Astrocyte (in vitro differentiated cells and primary cell): ENCODE measurements around the gene ENDOV. TPM values are rescaled to one million over a fixed set of nuclear protein-coding genes. Genes with fewer than 3 reads are reported as not detected.

Experiments used
- DNase-seq: peaks from one replicate; pipeline ENCODE4 v3.0.0-alpha.2; 2010; ENCODE audit warnings: low read depth
- FAIRE-seq: peaks from 2 replicates; lab custom pipeline; 2011; peaks lifted over from hg19 to GRCh38; lab: Jason Lieb, UNC
- H2AFZ ChIP-seq: 2 replicates; pipeline ENCODE4 v1.6.0; 2012; ENCODE audit warnings: low read depth, low read length, inconsistent platforms
- H3K27ac ChIP-seq: 2 replicates; pipeline ENCODE4 v1.5.1; 2011; ENCODE audit warnings: low read depth, low read length, inconsistent platforms
- H3K27me3 ChIP-seq: 2 replicates; pipeline ENCODE4 v1.6.0; 2011; ENCODE audit warnings: low read length, inconsistent platforms; ENCODE audit not compliant: insufficient read depth
- H3K36me3 ChIP-seq: 2 replicates; pipeline ENCODE4 v1.5.1; 2011; ENCODE audit warnings: low read length, inconsistent platforms; ENCODE audit not compliant: insufficient read depth
- H3K4me1 ChIP-seq: 2 replicates; pipeline ENCODE4 v1.5.1; 2011; ENCODE audit warnings: low read length, inconsistent platforms; ENCODE audit not compliant: insufficient read depth
- H3K4me2 ChIP-seq: 2 replicates; pipeline ENCODE4 v1.6.0; 2012; ENCODE audit warnings: low read length, inconsistent platforms
- H3K4me3 ChIP-seq: 2 replicates; pipeline ENCODE4 v1.5.1; 2011; ENCODE audit warnings: low read depth, mild to moderate bottlenecking, low read length, inconsistent platforms; ENCODE audit not compliant: insufficient read depth
- H3K79me2 ChIP-seq: 2 replicates; pipeline ENCODE4 v1.6.0; 2012; ENCODE audit warnings: mild to moderate bottlenecking, low read length, inconsistent platforms; ENCODE audit not compliant: insufficient read depth
- H3K9ac ChIP-seq: 2 replicates; pipeline ENCODE4 v1.6.0; 2012; ENCODE audit warnings: mild to moderate bottlenecking, low read length, inconsistent platforms
- H3K9me3 ChIP-seq: 2 replicates; pipeline ENCODE4 v1.5.1; 2012; ENCODE audit warnings: low read depth, mild to moderate bottlenecking, low read length, inconsistent platforms; ENCODE audit not compliant: insufficient read depth
- H4K20me1 ChIP-seq: 2 replicates; pipeline ENCODE4 v1.6.0; 2012; ENCODE audit warnings: low read length, inconsistent platforms; ENCODE audit not compliant: insufficient read depth
- H3K27ac Mint-ChIP-seq: one replicate; pipeline ENCODE4 v1.8.0; 2021; ENCODE audit warnings: mild to moderate bottlenecking, mixed read lengths; ENCODE audit not compliant: unreplicated experiment
- H3K27me3 Mint-ChIP-seq: one replicate; pipeline ENCODE4 v1.8.0; 2021; ENCODE audit warnings: low read depth, mixed read lengths; ENCODE audit not compliant: unreplicated experiment
- H3K36me3 Mint-ChIP-seq: one replicate; pipeline ENCODE4 v1.8.0; 2021; ENCODE audit warnings: low read depth, mixed read lengths; ENCODE audit not compliant: unreplicated experiment
- H3K4me1 Mint-ChIP-seq: one replicate; pipeline ENCODE4 v1.8.0; 2021; ENCODE audit warnings: low read depth, mixed read lengths; ENCODE audit not compliant: unreplicated experiment
- H3K4me3 Mint-ChIP-seq: one replicate; pipeline ENCODE4 v1.8.0; 2021; ENCODE audit warnings: mild to moderate bottlenecking, moderate library complexity, mixed read lengths; ENCODE audit not compliant: unreplicated experiment
- H3K9me3 Mint-ChIP-seq: one replicate; pipeline ENCODE4 v1.8.0; 2021; ENCODE audit warnings: mild to moderate bottlenecking, mixed read lengths; ENCODE audit not compliant: unreplicated experiment
- EZH2 ChIP-seq: IDR thresholded peaks from 2 replicates; pipeline ENCODE4 v1.6.1; 2012; ENCODE audit warnings: mild to moderate bottlenecking, low read length, inconsistent platforms; ENCODE audit not compliant: insufficient read depth
- total RNA-seq: library from RNA; stranded (reverse); gene quantifications from 2 replicates; pipeline ENCODE4 v1.2.1, GENCODE V29; 2021
- TF ChIP-seq, protein P1 (sequence below): IDR thresholded peaks from 2 replicates; pipeline ENCODE4 v1.5.1; 2011; ENCODE audit warnings: low read depth, mild to moderate bottlenecking, inconsistent platforms, low read length, moderate library complexity; ENCODE audit not compliant: insufficient read depth

The ENDOV gene
- total RNA-seq, 1 donor from 2014 or later = 20.7 TPM

DNA sequence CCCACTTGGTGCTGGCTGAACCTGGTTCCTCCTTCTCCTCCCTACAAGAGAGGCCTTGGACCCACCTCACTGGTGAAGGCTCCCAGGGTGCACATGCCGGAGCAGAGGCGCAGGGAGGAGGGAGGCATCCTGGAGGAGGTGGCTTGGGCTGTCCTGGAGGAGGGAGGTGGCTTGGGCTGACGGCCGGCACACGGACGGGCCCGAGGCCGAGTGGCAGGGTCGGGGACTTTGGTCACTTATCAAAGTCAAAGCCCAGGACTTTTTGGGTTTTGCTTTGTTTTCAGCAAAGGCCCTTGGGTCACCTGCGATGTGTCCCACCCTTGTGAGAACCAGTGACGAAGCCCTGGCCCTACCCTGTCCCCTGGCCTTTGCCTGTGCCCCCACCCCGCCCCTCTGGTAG, 28.5 kb downstream of the ENDOV start:
- no peak overlapping the region for H2AFZ ChIP-seq

DNA sequence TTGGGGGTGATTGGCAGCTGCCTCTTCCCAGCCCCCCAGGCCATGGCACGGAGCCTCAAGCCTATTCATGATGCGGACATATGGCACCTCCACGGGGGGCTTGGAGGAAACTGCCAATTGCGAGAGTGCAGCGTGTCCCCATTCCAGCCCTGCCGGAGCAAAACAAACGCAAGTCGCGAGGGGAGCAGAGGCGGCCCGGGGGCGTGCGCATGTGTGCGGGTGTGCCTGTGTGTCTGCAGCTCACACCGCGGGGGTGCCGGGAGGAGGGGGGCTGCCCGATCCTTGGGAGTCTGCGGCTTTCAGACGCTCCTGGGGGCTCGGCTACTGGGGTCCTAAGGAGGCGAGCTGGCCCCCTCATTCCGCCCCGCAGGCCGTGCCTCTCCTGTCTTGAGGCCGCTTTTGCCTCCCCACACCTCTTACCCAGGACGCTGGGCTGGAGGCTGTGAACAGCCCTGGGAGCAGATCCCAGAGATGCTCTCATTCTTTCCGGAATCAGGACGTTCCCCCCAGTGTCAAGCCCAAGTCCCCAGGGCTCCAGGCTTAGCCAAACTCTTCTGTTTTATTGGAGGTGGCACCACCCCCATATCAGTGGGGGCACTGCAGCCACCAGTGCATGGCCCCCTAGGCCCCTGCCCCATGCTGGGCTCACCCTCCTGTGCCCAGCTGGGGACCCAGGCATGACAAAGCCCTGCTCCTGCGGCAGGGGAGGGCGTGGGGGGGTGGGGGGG, 29.1 kb downstream of the ENDOV start:
- H3K4me1 Mint-ChIP-seq = peaks cover 2% of the 10 kb centered on the region
- Histone ChIP-seq H3K79me2 (no peaks in the 10 kb centered on the region), H3K4me3 (no peak overlapping the region), H3K4me1 (no peaks in the 10 kb centered on the region), H3K9ac (no peak overlapping the region), H3K27ac (no peak overlapping the region), H3K27me3 (peaks cover 16% of the 10 kb centered on the region), H3K36me3 (no peaks in the 10 kb centered on the region), H3K4me2 (no peak overlapping the region), H2AFZ (no peak overlapping the region), H4K20me1 (no peaks in the 10 kb centered on the region), H3K9me3 (no peaks in the 10 kb centered on the region)
- H3K9me3 Mint-ChIP-seq = no peaks in the 10 kb centered on the region
- FAIRE-seq (no peak), DNase-seq (no peak)
- no peak for TF ChIP-seq EZH2
- TF ChIP-seq, protein P1, sequence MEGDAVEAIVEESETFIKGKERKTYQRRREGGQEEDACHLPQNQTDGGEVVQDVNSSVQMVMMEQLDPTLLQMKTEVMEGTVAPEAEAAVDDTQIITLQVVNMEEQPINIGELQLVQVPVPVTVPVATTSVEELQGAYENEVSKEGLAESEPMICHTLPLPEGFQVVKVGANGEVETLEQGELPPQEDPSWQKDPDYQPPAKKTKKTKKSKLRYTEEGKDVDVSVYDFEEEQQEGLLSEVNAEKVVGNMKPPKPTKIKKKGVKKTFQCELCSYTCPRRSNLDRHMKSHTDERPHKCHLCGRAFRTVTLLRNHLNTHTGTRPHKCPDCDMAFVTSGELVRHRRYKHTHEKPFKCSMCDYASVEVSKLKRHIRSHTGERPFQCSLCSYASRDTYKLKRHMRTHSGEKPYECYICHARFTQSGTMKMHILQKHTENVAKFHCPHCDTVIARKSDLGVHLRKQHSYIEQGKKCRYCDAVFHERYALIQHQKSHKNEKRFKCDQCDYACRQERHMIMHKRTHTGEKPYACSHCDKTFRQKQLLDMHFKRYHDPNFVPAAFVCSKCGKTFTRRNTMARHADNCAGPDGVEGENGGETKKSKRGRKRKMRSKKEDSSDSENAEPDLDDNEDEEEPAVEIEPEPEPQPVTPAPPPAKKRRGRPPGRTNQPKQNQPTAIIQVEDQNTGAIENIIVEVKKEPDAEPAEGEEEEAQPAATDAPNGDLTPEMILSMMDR = no peak
- no peak overlapping the region for H3K4me3 Mint-ChIP-seq
- no peak overlapping the region for H3K27ac Mint-ChIP-seq
- H3K36me3 Mint-ChIP-seq = peaks cover 2% of the 10 kb centered on the region
- H3K27me3 Mint-ChIP-seq = peaks cover 16% of the 10 kb centered on the region

More for the DNA sequence above, 28.5 kb downstream of the ENDOV start:
- TF ChIP-seq EZH2 = no peak
- TF ChIP-seq, protein P1 = no peak
- H3K4me2 ChIP-seq = no peak overlapping the region
- H3K4me3 ChIP-seq = no peak overlapping the region
- H3K36me3 Mint-ChIP-seq = peaks cover 2% of the 10 kb centered on the region
- H3K9me3 Mint-ChIP-seq = no peaks in the 10 kb centered on the region
- H3K27me3 ChIP-seq = peaks cover 13% of the 10 kb centered on the region
- H3K27me3 Mint-ChIP-seq = peaks cover 13% of the 10 kb centered on the region
- no peaks in the 10 kb centered on the region for H3K4me1 ChIP-seq
- no peak for DNase-seq
- no peak overlapping the region for H3K4me3 Mint-ChIP-seq
- no peaks in the 10 kb centered on the region for H3K79me2 ChIP-seq
- peaks cover 2% of the 10 kb centered on the region for H3K4me1 Mint-ChIP-seq
- no peak for FAIRE-seq
- no peak overlapping the region for H3K27ac ChIP-seq
- no peaks in the 10 kb centered on the region for H4K20me1 ChIP-seq
- H3K27ac Mint-ChIP-seq = no peak overlapping the region
- no peak overlapping the region for H3K9ac ChIP-seq
- H3K36me3 ChIP-seq = no peaks in the 10 kb centered on the region
- no peaks in the 10 kb centered on the region for H3K9me3 ChIP-seq

DNA sequence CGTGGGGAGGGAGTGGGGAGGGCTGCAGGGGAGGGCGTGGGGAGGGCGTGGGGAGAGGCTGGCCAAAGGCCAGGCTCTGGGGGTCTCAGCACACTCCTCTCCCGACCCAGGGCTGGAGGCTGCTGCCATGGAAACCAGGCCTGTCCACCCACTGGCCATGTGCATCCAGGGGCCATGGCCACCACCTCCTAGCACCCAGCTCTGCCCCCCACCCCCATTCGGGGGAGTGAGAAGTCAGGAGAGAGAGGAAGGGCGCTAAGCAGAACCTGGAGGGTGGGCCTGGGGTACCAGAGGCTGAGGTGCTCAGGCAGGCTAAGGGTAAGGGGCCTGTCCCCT, 29.6 kb downstream of the ENDOV start:
- no peaks in the 10 kb centered on the region for H3K9me3 Mint-ChIP-seq
- no peaks in the 10 kb centered on the region for H3K79me2 ChIP-seq
- peaks cover 16% of the 10 kb centered on the region for H3K27me3 ChIP-seq
- no peak overlapping the region for H3K4me2 ChIP-seq
- peaks cover 16% of the 10 kb centered on the region for H3K27me3 Mint-ChIP-seq
- no peak overlapping the region for H3K9ac ChIP-seq
- no peak overlapping the region for H2AFZ ChIP-seq
- no peaks in the 10 kb centered on the region for H3K4me1 ChIP-seq
- no peak overlapping the region for H3K27ac Mint-ChIP-seq
- no peak overlapping the region for H3K4me3 Mint-ChIP-seq
- peaks cover 2% of the 10 kb centered on the region for H3K4me1 Mint-ChIP-seq
- no peak for DNase-seq
- FAIRE-seq = no peak
- TF ChIP-seq, protein P1 = no peak
- TF ChIP-seq EZH2 = no peak
- no peak overlapping the region for H3K27ac ChIP-seq
- peaks cover 2% of the 10 kb centered on the region for H3K36me3 Mint-ChIP-seq
- H3K4me3 ChIP-seq = no peak overlapping the region
- H4K20me1 ChIP-seq = no peaks in the 10 kb centered on the region
- H3K36me3 ChIP-seq = no peaks in the 10 kb centered on the region
- H3K9me3 ChIP-seq = no peaks in the 10 kb centered on the region
